GM12878 (cell line): Measurements from ENCODE around the gene ASAP2. TPM values are rescaled to one million over a fixed set of nuclear protein-coding genes. Genes with fewer than 3 reads are reported as not detected.

Experiments
- ATAC-seq: fragments of 200-7000 bp; cut with Tn5 transposase; 3 replicates; pipeline ENCODE4 v1.9.1; 2020; ENCODE audit warnings: mild to moderate bottlenecking, moderate library complexity
- BruUV-seq: library from RNA; stranded (reverse); fragments of 400-500 nt; replicated peaks from 2 replicates; lab custom pipeline; 2021; lab: Mats Ljungman, UMichigan
- CTCF ChIA-PET: fragments of 300-600 bp; sonication (Branson Sonifier 250); formaldehyde crosslinking; extraction: SDS; loops from one replicate; lab custom pipeline; 2021; ENCODE audit warnings: inconsistent platforms; lab: Yijun Ruan, JAX
- POLR2A ChIA-PET: fragments of 350-600 bp; formaldehyde crosslinking; extraction: SDS; loops from one replicate; lab custom pipeline; 2021; ENCODE audit warnings: inconsistent platforms; lab: Charles Lee
- RAD21 ChIA-PET: fragments of 300-600 bp; sonication (Branson Sonifier 250); formaldehyde crosslinking; loops from one replicate; lab custom pipeline; 2023; ENCODE audit warnings: antibody characterized with exemption; ENCODE audit not compliant: unreplicated experiment; lab: Charles Lee
- SMC1A ChIA-PET: fragments of 300-600 bp; sonication (Branson Sonifier 250); formaldehyde crosslinking; loops from one replicate; lab custom pipeline; 2023; ENCODE audit not compliant: unreplicated experiment, uncharacterized antibody; lab: Charles Lee
- DNase-seq: peaks from one replicate; pipeline ENCODE4 v3.0.0-alpha.2; 2011; ENCODE audit warnings: low read depth, low spot score
- FAIRE-seq: peaks from 3 replicates; lab custom pipeline; 2011; peaks lifted over from hg19 to GRCh38; lab: Jason Lieb, UNC
- H2AFZ ChIP-seq: 2 replicates; pipeline ENCODE4 v1.6.0; 2011; ENCODE audit warnings: low read depth, low read length, control low read depth; ENCODE audit not compliant: control insufficient read depth
- H3K27ac ChIP-seq: 2 replicates; pipeline ENCODE4 v1.5.1; 2011; ENCODE audit warnings: control low read depth; ENCODE audit not compliant: control insufficient read depth, insufficient read depth
- H3K27me3 ChIP-seq, 2 experiments: replicated peaks in 1 of 2; 2 replicates each; pipeline versions ENCODE4 v1.6.0 to v1.6.1; 2011; ENCODE audit warnings: low read length in 1 of 2; ENCODE audit not compliant: control insufficient read depth in 2 of 2, insufficient read depth in 2 of 2
- H3K36me3 ChIP-seq, 2 experiments: 2 replicates each; pipeline ENCODE4 v1.5.1; 2011; ENCODE audit warnings: low read length in 1 of 2; ENCODE audit not compliant: control insufficient read depth in 2 of 2, insufficient read depth in 2 of 2
- H3K4me1 ChIP-seq: 2 replicates; pipeline ENCODE4 v1.6.1; 2011; ENCODE audit warnings: mild to moderate bottlenecking, low read length, moderate library complexity, mixed read lengths; ENCODE audit not compliant: control insufficient read depth, insufficient read depth
- H3K4me2 ChIP-seq: 2 replicates; pipeline ENCODE4 v1.6.0; 2011; ENCODE audit warnings: control low read depth; ENCODE audit not compliant: control insufficient read depth, insufficient read depth
- H3K4me3 ChIP-seq: fragments of 200-600 bp; sonication (generic); 2 replicates; pipeline ENCODE4 v1.5.1; 2016
- H3K79me2 ChIP-seq: 2 replicates; pipeline ENCODE4 v1.6.0; 2011; ENCODE audit warnings: low read length; ENCODE audit not compliant: control insufficient read depth, insufficient read depth
- H3K9ac ChIP-seq: 2 replicates; pipeline ENCODE4 v1.8.0; 2011; ENCODE audit warnings: low read length, control low read depth, mixed read lengths; ENCODE audit not compliant: control insufficient read depth, insufficient read depth
- H3K9me3 ChIP-seq: replicated peaks from 3 replicates; pipeline ENCODE4 v1.5.1; 2011; ENCODE audit warnings: mild to moderate bottlenecking, low read length; ENCODE audit not compliant: control insufficient read depth, insufficient read depth
- H4K20me1 ChIP-seq: 2 replicates; pipeline ENCODE4 v1.6.0; 2011; ENCODE audit not compliant: control insufficient read depth, insufficient read depth
- CHD2 ChIP-seq: IDR thresholded peaks from 2 replicates; pipeline ENCODE4 v1.6.1; 2011; ENCODE audit warnings: low read depth, low read length, improper control_type of control experiment, borderline replicate concordance
- LARP7 ChIP-seq: fragments of 450-650 bp; IDR thresholded peaks from 2 replicates; pipeline ENCODE4 v1.6.1; 2017; ENCODE audit warnings: mild to moderate bottlenecking
- MYC ChIP-seq: IDR thresholded peaks from 2 replicates; pipeline ENCODE4 v1.6.1; 2011; ENCODE audit warnings: mild to moderate bottlenecking, low read length, moderate library complexity, inconsistent platforms; ENCODE audit not compliant: insufficient read depth, insufficient replicate concordance, insufficient read length, severe bottlenecking
- PKNOX1 ChIP-seq: fragments of 450-650 bp; IDR thresholded peaks from 2 replicates; pipeline ENCODE4 v1.6.1; 2016; ENCODE audit warnings: mild to moderate bottlenecking
- RFX5 ChIP-seq: IDR thresholded peaks from 2 replicates; pipeline ENCODE4 v1.6.1; 2011; ENCODE audit warnings: low read depth, low read length, improper control_type of control experiment
- SPI1 ChIP-seq: IDR thresholded peaks from 2 replicates; pipeline ENCODE4 v1.6.1; 2011; ENCODE audit warnings: low read depth, mild to moderate bottlenecking, low read length, moderate library complexity, borderline replicate concordance; ENCODE audit not compliant: insufficient read depth
- STAT3 ChIP-seq: IDR thresholded peaks from 2 replicates; pipeline ENCODE4 v1.6.1; 2011; ENCODE audit warnings: low read depth, low read length, improper control_type of control experiment
- ZBTB4 ChIP-seq: fragments of 450-650 bp; formaldehyde crosslinking; IDR thresholded peaks from 2 replicates; pipeline ENCODE4 v1.4.0; 2022; ENCODE audit warnings: mild to moderate bottlenecking, moderate library complexity
- WGBS: methylation state at CpG from one replicate; pipeline ENCODE4 v1.1.6; 2016; ENCODE audit warnings: low lambda C conversion rate; ENCODE audit not compliant: insufficient replicate concordance, insufficient coverage; ENCODE audit errors: missing lambda C conversion rate; 5-methylcytosine and 5-hydroxymethylcytosine counted together
- in situ Hi-C: fragments of 300-500 bp; cut with MboI; formaldehyde crosslinking; loops from 9 replicates; pipeline ENCODE4 v1.14.3; 2018; ENCODE audit warnings: mixed read lengths
- intact Hi-C: fragments of 100-400 bp; cut with micrococcal nuclease; formaldehyde crosslinking; loops from one replicate; pipeline ENCODE4 v1.14.2; 2022; ENCODE audit not compliant: unreplicated experiment
- polyA plus RNA-seq, 11 experiments: library from polyadenylated mRNA; depleted of rRNA in 4 of 11; unstranded in 6 of 11; stranded (reverse) in 5 of 11; fragments of >200 nt; fragmentation: Nextera tagmentation in 4 of 11; fragmentation: Illumina TruSeq in 1 of 11; extraction: Ambion mirVana in 4 of 11; extraction: Trizol in 1 of 11; gene quantifications; 1 replicate in 1 of 11; 2 replicates in 10 of 11; pipeline versions ENCODE4 v1.2.1 to v1.2.3, GENCODE V29; 2011 to 2016; ENCODE audit warnings: inconsistent platforms in 2 of 11, missing spikeins in 2 of 11, low read depth in 1 of 11
- total RNA-seq, 4 experiments: library from RNA; depleted of rRNA in 3 of 4; stranded (reverse); fragments of >200 nt in 3 of 4; fragmentation: Illumina TruSeq in 1 of 4; extraction: Trizol in 1 of 4; gene quantifications; 2 replicates each; pipeline versions ENCODE4 v1.2.1 to v1.2.3, GENCODE V29; 2013 to 2021

The ASAP2 gene
- total and polyA plus RNA-seq, 10 of the 15 experiments (the other 5 are each of a cell fraction or from before 2014, with no cell fraction given) = 0.05 to 0.27 (median 0.07) TPM; not detected in 4

GRCh38 chr2:9205486-9205885 is 1.1 kb upstream of the ASAP2 start:
- no peak overlapping the region for H3K4me2 ChIP-seq
- no peak for DNase-seq
- peak overlapping the region; percentile 71; the same call in 1 of the 2 replicates for H3K4me3 ChIP-seq
- SMC1A ChIA-PET = interaction anchor here (0.6 to 1.5 kb wide), 4 partner anchors 17 to 77 kb away, joined by 3 to 7 read pairs (median 3); no protein-coding TSS in a partner anchor
- H3K79me2 ChIP-seq = no peaks in the 10 kb centered on the region
- peak; percentile 13 for FAIRE-seq
- 16% methylated on average over 6 of the region's 6 CpGs for WGBS
- RAD21 ChIA-PET = interaction anchor here (1.2 to 1.3 kb wide), 2 partner anchors 27 to 113 kb away, joined by 3 to 4 read pairs; no protein-coding TSS in a partner anchor
- intact Hi-C loops (loop anchor here (5.0 kb wide), 1 partner anchor 63 kb away; no protein-coding TSS in a partner anchor), in situ Hi-C loops (no loop called here)
- CTCF ChIA-PET = interaction anchor here (0.6 to 2.3 kb wide), 9 partner anchors 12 to 843 kb away, joined by 3 to 7 read pairs (median 3); no protein-coding TSS in a partner anchor
- H3K9me3 ChIP-seq = no peaks in the 10 kb centered on the region
- H3K27ac ChIP-seq = no peak overlapping the region
- no peak overlapping the region for H2AFZ ChIP-seq
- H3K27me3 ChIP-seq = peaks cover 4 to 15% of the 10 kb centered on the region in 2 experiments
- H3K9ac ChIP-seq = no peak overlapping the region
- BruUV-seq = no TSS peak
- no peaks in the 10 kb centered on the region for H4K20me1 ChIP-seq
- peak; percentile 60 for ATAC-seq
- POLR2A ChIA-PET = interaction anchor here (0.6 to 1.1 kb wide), 2 partner anchors 350 to 494 kb away, joined by 3 read pairs; partner anchors contain the start of gene ADAM17
- no peaks in the 10 kb centered on the region for H3K36me3 ChIP-seq
- TF ChIP-seq RFX5 (no peak), CHD2 (no peak), LARP7 (no peak), PKNOX1 (no peak), SPI1 (peak; percentile 72; the same call in 1 of the 2 replicates), STAT3 (no peak), MYC (no peak), ZBTB4 (no peak)
- H3K4me1 ChIP-seq = 0 out of 2 replicates have a peak, but pooled peaks cover 4% of the 10 kb centered on the region
